ENCODE measurements around the gene BTBD16. TPM values are rescaled to one million over a fixed set of nuclear protein-coding genes. Genes with fewer than 3 reads are reported as not detected.

Gene BTBD16
- total RNA-seq, 3 donors from 2014 or later, result 0.29 TPM; not detected in 2

DNA sequence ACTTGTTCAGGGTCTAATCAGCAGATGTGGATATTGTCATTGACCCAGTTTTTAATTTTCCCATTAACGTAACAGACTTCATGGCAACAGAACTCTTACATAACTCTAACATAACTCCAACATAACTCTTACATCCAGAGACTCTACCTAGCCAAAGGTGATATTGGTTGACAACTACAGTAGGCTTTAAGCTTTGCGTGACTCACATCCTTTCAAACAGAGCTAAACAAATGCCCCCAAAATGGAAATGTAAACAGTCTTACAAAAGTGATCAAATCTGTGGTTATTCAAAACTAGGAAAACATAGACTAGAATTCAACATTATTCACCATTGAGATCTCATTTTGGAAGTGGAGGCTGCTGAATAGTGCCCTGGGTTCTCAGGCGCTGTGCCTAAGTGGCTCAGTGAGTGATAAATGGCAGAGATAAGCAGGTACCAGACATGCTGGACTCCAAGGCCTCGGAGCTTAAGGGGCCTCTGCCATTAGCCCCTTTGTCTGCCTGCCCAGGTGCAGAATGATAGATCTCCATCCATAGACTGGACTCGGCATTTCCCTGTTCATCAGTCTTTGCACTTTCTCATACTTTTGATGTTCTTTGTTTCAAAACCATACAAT lies 34.3 kb upstream of the BTBD16 start:
- H3K27me3 ChIP-seq, result no peaks in the 10 kb centered on the region
- H3K36me3 ChIP-seq, result no peaks in the 10 kb centered on the region
- no peak overlapping the region for H3K4me3 ChIP-seq
- H3K27ac ChIP-seq, result no peak overlapping the region
- TF ChIP-seq POLR2AphosphoS5 (IDR thresholded peaks at IDR 0.05), result no peak
- TF ChIP-seq POLR2A (IDR thresholded peaks at IDR 0.05), result no peak
- no peak for TF ChIP-seq CTCF (IDR thresholded peaks at IDR 0.05)
- no peak for DNase-seq (ENCODE audit: low spot score in 2 of 2)
- H3K9me3 ChIP-seq, result no peaks in the 10 kb centered on the region
- intact Hi-C loops (cut with DNase I; ENCODE audit: low total_unique reads), result no loop called here
- no peaks in the 10 kb centered on the region for H3K4me1 ChIP-seq

DNA sequence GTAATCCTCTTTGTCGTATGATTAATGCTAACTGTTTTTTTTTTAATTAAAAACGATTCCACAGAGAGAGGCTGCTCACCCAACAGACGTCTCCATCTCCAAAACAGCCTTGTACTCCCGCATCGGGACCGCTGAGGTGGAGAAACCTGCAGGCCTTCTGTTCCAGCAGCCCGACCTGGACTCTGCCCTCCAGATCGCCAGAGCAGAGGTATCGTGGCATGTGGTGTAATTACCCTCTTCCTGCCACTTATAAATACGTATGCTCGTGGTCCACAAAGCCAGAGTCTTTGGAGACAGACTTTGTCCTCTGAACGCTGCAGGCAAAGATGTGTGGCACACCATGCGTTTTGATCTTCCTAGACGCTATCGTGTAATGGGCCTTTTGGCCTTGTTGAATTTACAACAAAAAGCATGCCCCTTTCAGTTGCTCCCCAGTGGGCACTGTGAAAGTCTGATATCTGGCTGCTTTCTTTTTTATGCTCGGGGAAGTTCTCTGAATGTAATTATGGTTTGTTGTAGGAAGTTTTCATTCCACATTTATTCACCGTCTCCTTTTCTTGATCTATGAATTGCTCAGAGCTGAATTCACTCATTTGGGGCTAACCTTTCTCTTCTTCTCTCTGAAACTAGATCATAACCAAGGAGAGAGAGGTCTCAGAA lies 33.6 kb upstream of the BTBD16 start:
- H3K4me3 ChIP-seq, result no peak overlapping the region
- no peaks in the 10 kb centered on the region for H3K27me3 ChIP-seq
- no peak for DNase-seq (ENCODE audit: low spot score in 2 of 2)
- TF ChIP-seq POLR2AphosphoS5 (IDR thresholded peaks at IDR 0.05) (no peak), CTCF (IDR thresholded peaks at IDR 0.05) (no peak)
- no peaks in the 10 kb centered on the region for H3K9me3 ChIP-seq
- H3K36me3 ChIP-seq, result no peaks in the 10 kb centered on the region
- H3K4me1 ChIP-seq, result no peaks in the 10 kb centered on the region
- H3K27ac ChIP-seq, result no peak overlapping the region
- intact Hi-C loops (cut with DNase I; ENCODE audit: low total_unique reads), result no loop called here

DNA sequence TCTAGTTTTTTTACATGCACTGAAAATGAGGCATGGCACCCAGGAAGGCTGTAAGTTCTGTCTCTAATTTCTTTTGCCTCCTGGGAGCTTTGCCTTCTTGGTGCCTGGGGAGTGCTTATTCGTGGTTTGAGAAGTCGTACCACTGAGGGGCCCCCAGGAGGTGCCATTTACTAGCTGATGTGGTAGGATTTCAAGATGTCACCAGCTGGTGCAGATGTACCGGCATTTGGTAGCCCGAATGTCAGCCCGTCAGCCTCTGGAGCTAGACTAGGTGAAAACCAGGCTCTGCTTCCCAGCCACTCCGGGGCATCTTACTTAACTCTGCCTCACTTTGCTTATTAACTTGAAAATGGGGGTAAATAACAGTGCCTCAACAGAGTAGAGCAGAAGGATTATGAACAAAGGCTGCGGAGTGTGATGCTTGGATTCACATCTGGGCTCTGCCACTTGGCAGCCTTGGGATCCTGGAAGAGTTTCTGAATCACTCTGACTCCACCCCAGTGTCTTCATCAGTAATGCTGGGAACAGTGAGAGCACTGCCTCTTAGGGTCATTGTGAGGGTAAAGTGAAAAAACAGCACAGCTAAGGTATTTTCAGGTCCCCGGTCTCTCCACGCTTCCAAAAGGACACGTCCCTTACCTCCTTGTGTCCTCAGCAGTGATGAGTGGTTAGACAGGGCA lies 31.4 kb upstream of the BTBD16 start:
- TF ChIP-seq CTCF (IDR thresholded peaks at IDR 0.05) (no peak), POLR2AphosphoS5 (IDR thresholded peaks at IDR 0.05) (no peak), POLR2A (IDR thresholded peaks at IDR 0.05) (no peak)
- H3K36me3 ChIP-seq, result no peaks in the 10 kb centered on the region
- no peak for DNase-seq (ENCODE audit: low spot score in 2 of 2)
- no peaks in the 10 kb centered on the region for H3K9me3 ChIP-seq
- no peak overlapping the region for H3K4me3 ChIP-seq
- intact Hi-C loops (cut with DNase I; ENCODE audit: low total_unique reads), result loop anchor here (5.0 kb wide), 1 partner anchor 488 kb away; no protein-coding TSS in a partner anchor
- H3K27ac ChIP-seq, result no peak overlapping the region
- no peaks in the 10 kb centered on the region for H3K4me1 ChIP-seq
- H3K27me3 ChIP-seq, result no peaks in the 10 kb centered on the region

GRCh38 chr10:122240401-122240800 lies 30.7 kb upstream of the BTBD16 start:
- H3K27me3 ChIP-seq, result no peaks in the 10 kb centered on the region
- no peak overlapping the region for H3K4me3 ChIP-seq
- H3K9me3 ChIP-seq, result no peaks in the 10 kb centered on the region
- H3K36me3 ChIP-seq, result no peaks in the 10 kb centered on the region
- no peak overlapping the region for H3K27ac ChIP-seq
- no peak for DNase-seq (ENCODE audit: low spot score in 2 of 2)
- TF ChIP-seq POLR2A (IDR thresholded peaks at IDR 0.05) (no peak), POLR2AphosphoS5 (IDR thresholded peaks at IDR 0.05) (no peak), CTCF (IDR thresholded peaks at IDR 0.05) (no peak)
- no peaks in the 10 kb centered on the region for H3K4me1 ChIP-seq
- intact Hi-C loops (cut with DNase I; ENCODE audit: low total_unique reads), result loop anchor here (5.0 kb wide), 1 partner anchor 487 kb away; no protein-coding TSS in a partner anchor

DNA sequence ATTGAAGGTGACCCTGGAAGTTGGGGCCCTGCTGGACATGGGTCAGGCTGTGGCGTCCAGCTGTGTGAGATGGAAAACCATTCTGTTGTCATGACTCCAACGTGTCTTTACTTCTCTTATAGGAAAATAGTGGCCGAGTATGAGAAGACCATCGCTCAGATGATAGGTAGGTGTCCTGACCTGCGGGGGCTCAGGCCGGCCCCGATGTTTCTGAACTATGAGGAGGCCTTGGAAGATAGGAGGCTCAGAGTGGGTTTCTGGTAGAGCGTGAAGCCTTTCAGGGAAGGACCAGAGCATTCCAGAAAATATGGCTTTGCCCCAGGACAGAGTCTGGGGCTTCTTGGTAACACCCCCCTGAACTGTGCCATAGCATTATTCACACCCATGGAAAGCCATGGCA lies 29.3 kb upstream of the BTBD16 start:
- no peak for DNase-seq (ENCODE audit: low spot score in 2 of 2)
- Histone ChIP-seq H3K27me3 (no peaks in the 10 kb centered on the region), H3K4me1 (no peaks in the 10 kb centered on the region), H3K36me3 (no peaks in the 10 kb centered on the region), H3K9me3 (no peaks in the 10 kb centered on the region), H3K27ac (no peak overlapping the region), H3K4me3 (no peak overlapping the region)
- intact Hi-C loops (cut with DNase I; ENCODE audit: low total_unique reads), result loop anchor here (5.0 kb wide), 1 partner anchor 485 kb away; no protein-coding TSS in a partner anchor
- no peak for TF ChIP-seq POLR2A (IDR thresholded peaks at IDR 0.05)
- TF ChIP-seq CTCF (IDR thresholded peaks at IDR 0.05), result no peak
- TF ChIP-seq POLR2AphosphoS5 (IDR thresholded peaks at IDR 0.05), result no peak

Data from breast epithelium (tissue), 4 donors.